ENCODE results near the gene PRR30.

DNA sequence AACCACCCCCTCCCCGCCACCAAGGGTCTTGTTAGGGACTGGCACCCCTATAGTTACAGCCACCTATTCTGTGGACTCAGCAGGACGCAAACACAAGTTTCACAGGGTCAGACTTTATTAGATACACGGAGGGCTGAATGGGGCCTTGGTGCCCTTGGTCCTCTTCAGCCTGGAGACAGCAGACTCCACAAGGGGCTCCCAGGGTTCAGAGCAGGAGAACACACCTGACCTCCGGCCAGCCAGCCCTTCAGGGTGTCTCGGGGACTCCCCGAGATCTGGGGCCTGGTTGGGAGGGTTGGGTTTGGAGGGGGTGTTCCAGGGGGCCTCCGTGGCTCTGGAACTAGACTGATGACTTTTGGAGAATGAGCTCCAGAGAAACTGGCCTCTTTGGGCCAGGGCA is 2.5 kb downstream of the PRR30 start:
- TF ChIP-seq, protein P1, sequence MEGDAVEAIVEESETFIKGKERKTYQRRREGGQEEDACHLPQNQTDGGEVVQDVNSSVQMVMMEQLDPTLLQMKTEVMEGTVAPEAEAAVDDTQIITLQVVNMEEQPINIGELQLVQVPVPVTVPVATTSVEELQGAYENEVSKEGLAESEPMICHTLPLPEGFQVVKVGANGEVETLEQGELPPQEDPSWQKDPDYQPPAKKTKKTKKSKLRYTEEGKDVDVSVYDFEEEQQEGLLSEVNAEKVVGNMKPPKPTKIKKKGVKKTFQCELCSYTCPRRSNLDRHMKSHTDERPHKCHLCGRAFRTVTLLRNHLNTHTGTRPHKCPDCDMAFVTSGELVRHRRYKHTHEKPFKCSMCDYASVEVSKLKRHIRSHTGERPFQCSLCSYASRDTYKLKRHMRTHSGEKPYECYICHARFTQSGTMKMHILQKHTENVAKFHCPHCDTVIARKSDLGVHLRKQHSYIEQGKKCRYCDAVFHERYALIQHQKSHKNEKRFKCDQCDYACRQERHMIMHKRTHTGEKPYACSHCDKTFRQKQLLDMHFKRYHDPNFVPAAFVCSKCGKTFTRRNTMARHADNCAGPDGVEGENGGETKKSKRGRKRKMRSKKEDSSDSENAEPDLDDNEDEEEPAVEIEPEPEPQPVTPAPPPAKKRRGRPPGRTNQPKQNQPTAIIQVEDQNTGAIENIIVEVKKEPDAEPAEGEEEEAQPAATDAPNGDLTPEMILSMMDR (IDR thresholded peaks at IDR 0.05), result no peak
- no peak for TF ChIP-seq POLR2A (IDR thresholded peaks at IDR 0.05)
